H1 (cell line): ENCODE data around the gene MMP1. TPM values are rescaled to one million over a fixed set of nuclear protein-coding genes. Genes with fewer than 3 reads are reported as not detected.

Source experiments
- POLR2AphosphoS5 ChIP-seq: IDR thresholded peaks from 2 replicates; pipeline ENCODE4 v1.6.1; 2011; ENCODE audit warnings: low read depth, low read length
- RNF2 ChIP-seq: fragments of 200-900, 300-1000 bp; sonication (generic); IDR thresholded peaks from 2 replicates; pipeline ENCODE4 v1.7.1; 2016; ENCODE audit warnings: borderline replicate concordance, low read depth, mild to moderate bottlenecking, antibody characterized with exemption, low read length; ENCODE audit not compliant: poor library complexity, severe bottlenecking; ENCODE audit errors: missing control alignments
- polyA plus RNA-seq, 7 experiments: library from polyadenylated mRNA; depleted of rRNA in 3 of 7; stranded (reverse) in 5 of 7; unstranded in 2 of 7; fragments of >200 nt in 5 of 7; fragments of 200-250 nt in 2 of 7; gene quantifications; 1 replicate in 5 of 7; 2 replicates in 1 of 7; 4 replicates in 1 of 7; pipeline versions ENCODE4 v1.2.1 to v1.2.3, GENCODE V29; 2011 to 2013; ENCODE audit warnings: missing spikeins in 2 of 7, mixed read lengths in 2 of 7
- total RNA-seq: library from RNA; stranded (reverse); fragmentation: NEBNext Ultra II Directional; extraction: Animal tissue kit (Norgen Biotek cat#: 25700); gene quantifications from 2 replicates; pipeline ENCODE4 v1.2.1, GENCODE V29; 2021

Gene MMP1
- total and polyA plus RNA-seq, 2 of the 8 experiments (the other 6 are each of a cell fraction or from before 2014, with no cell fraction given), result not detected

- TF ChIP-seq RNF2 (no peak), POLR2AphosphoS5 (no peak)
- TF ChIP-seq, all 59 proteins: peak for 2
Measured at GRCh38 chr11:102810950-102811660, 13.1 kb upstream of the MMP1 start (continued).
